Large intestine (tissue), 3 donors: ENCODE measurements around the gene AEBP1. TPM values are rescaled to one million over a fixed set of nuclear protein-coding genes. Genes with fewer than 3 reads are reported as not detected.
A peak's percentile ranks its signal among the peaks of the same experiment; 100 is the strongest.

Experiments
- DNase-seq, 2 donors: peaks; one replicate each; pipeline versions ENCODE4 v3.0.0 to v3.0.0-alpha.2; 2013
- H3K27ac ChIP-seq: one replicate; pipeline ENCODE4 v1.5.1; 2013; ENCODE audit warnings: low read length
- H3K27me3 ChIP-seq: 2 replicates; pipeline ENCODE4 v1.6.1; 2013; ENCODE audit warnings: low read length; ENCODE audit not compliant: control insufficient read depth, insufficient read depth
- H3K36me3 ChIP-seq: 2 replicates; pipeline ENCODE4 v1.6.1; 2013; ENCODE audit warnings: low read length; ENCODE audit not compliant: control insufficient read depth, insufficient read depth
- H3K4me1 ChIP-seq: one replicate; pipeline ENCODE4 v1.6.1; 2013; ENCODE audit warnings: low read length; ENCODE audit not compliant: control insufficient read depth, insufficient read depth
- H3K4me3 ChIP-seq: one replicate; pipeline ENCODE4 v1.5.1; 2013; ENCODE audit warnings: low read length
- H3K9me3 ChIP-seq: one replicate; pipeline ENCODE4 v1.6.1; 2013; ENCODE audit warnings: mild to moderate bottlenecking, low read depth, low read length, moderate library complexity; ENCODE audit not compliant: control insufficient read depth
- WGBS: methylation state at CpG from one replicate; pipeline ENCODE4 v1.1.5; 2013; ENCODE audit warnings: low lambda C conversion rate; ENCODE audit not compliant: insufficient coverage; 5-methylcytosine and 5-hydroxymethylcytosine counted together
- polyA plus RNA-seq: library from polyadenylated mRNA; unstranded; fragments of 120-200 nt; gene quantifications from one replicate; pipeline ENCODE4 v1.2.1, GENCODE V29; 2013

Gene AEBP1
- polyA plus RNA-seq, 1 donor = 23.1 TPM

- Histone ChIP-seq H3K4me3 (no peak overlapping the region), H3K4me1 (peaks cover 18% of the 10 kb centered on the region), H3K36me3 (peaks cover 5% of the 10 kb centered on the region), H3K27ac (no peak overlapping the region), H3K9me3 (no peaks in the 10 kb centered on the region), H3K27me3 (peaks cover 19% of the 10 kb centered on the region)
- DNase-seq = no peak
- no CpG with 5 or more reads among the region's 7 CpGs for WGBS
Observed at GRCh38 chr7:44066494-44067063, 37.6 kb upstream of the AEBP1 start.

- Histone ChIP-seq H3K27me3 (peaks cover 19% of the 10 kb centered on the region), H3K4me3 (no peak overlapping the region), H3K4me1 (peaks cover 25% of the 10 kb centered on the region), H3K36me3 (no peaks in the 10 kb centered on the region), H3K9me3 (no peaks in the 10 kb centered on the region), H3K27ac (no peak overlapping the region)
- no peak for DNase-seq
- WGBS = no CpG with 5 or more reads among the region's 11 CpGs
Observed at GRCh38 chr7:44067064-44067951, 36.8 kb upstream of the AEBP1 start.

DNA sequence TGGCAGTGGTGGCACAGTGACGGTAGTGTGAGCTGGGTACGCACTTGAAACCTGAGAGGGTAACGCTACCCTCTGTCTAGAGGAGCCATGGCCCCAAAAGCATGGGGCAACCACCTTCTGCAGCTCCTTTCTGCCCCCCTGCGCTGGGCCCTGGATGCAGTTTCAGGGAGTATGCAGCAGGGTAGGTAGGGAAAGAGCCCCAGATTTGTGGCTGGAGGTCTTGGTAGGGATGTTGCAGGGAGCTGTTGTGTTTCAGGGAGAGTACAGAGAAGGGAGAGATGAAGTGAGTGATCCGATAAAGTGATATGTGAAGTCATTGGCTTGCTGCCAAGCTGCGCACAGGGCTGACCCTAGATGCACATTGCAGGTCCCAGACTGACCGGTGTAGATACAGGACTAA lies 36.1 kb upstream of the AEBP1 start:
- Histone ChIP-seq H3K27ac (no peak overlapping the region), H3K9me3 (no peaks in the 10 kb centered on the region), H3K4me1 (peaks cover 29% of the 10 kb centered on the region), H3K27me3 (peaks cover 19% of the 10 kb centered on the region), H3K36me3 (peaks cover 7% of the 10 kb centered on the region), H3K4me3 (no peak overlapping the region)
- no CpG with 5 or more reads among the region's 7 CpGs for WGBS
- DNase-seq = no peak

- no CpG with 5 or more reads among the region's 9 CpGs for WGBS
- peaks cover 12% of the 10 kb centered on the region for H3K4me1 ChIP-seq
- H3K9me3 ChIP-seq = no peaks in the 10 kb centered on the region
- H3K36me3 ChIP-seq = peaks cover 41% of the 10 kb centered on the region
- H3K27me3 ChIP-seq = no peaks in the 10 kb centered on the region
- no peak overlapping the region for H3K27ac ChIP-seq
- DNase-seq = peak; percentile 50 to 72
- H3K4me3 ChIP-seq = no peak overlapping the region
Observed at GRCh38 chr7:44071726-44072363, 32.3 kb upstream of the AEBP1 start.

GRCh38 chr7:44072364-44073231 lies 31.5 kb upstream of the AEBP1 start:
- H3K27me3 ChIP-seq = no peaks in the 10 kb centered on the region
- H3K9me3 ChIP-seq = no peaks in the 10 kb centered on the region
- peak; percentile 36 to 37 for DNase-seq
- no peak overlapping the region for H3K4me3 ChIP-seq
- peaks cover 48% of the 10 kb centered on the region for H3K36me3 ChIP-seq
- H3K4me1 ChIP-seq = peaks cover 12% of the 10 kb centered on the region
- H3K27ac ChIP-seq = no peak overlapping the region
- no CpG with 5 or more reads among the region's 12 CpGs for WGBS

- Histone ChIP-seq H3K27me3 (no peaks in the 10 kb centered on the region), H3K4me3 (no peak overlapping the region), H3K4me1 (peaks cover 12% of the 10 kb centered on the region), H3K36me3 (peaks cover 60% of the 10 kb centered on the region), H3K9me3 (no peaks in the 10 kb centered on the region), H3K27ac (no peak overlapping the region)
- WGBS = no CpG with 5 or more reads among the region's 26 CpGs
- DNase-seq = no peak
Observed at GRCh38 chr7:44073664-44074348, 30.3 kb upstream of the AEBP1 start.

- no peak overlapping the region for H3K4me3 ChIP-seq
- peaks cover 65% of the 10 kb centered on the region for H3K36me3 ChIP-seq
- DNase-seq = no peak
- peaks cover 12% of the 10 kb centered on the region for H3K4me1 ChIP-seq
- H3K9me3 ChIP-seq = no peaks in the 10 kb centered on the region
- no peaks in the 10 kb centered on the region for H3K27me3 ChIP-seq
- no peak overlapping the region for H3K27ac ChIP-seq
- WGBS = no CpG with 5 or more reads among the region's 13 CpGs
Observed at GRCh38 chr7:44074349-44074695, 29.8 kb upstream of the AEBP1 start.

- 100% methylated on average over 2 of the region's 17 CpGs for WGBS
- Histone ChIP-seq H3K36me3 (peaks cover 77% of the 10 kb centered on the region), H3K9me3 (no peaks in the 10 kb centered on the region), H3K27ac (no peak overlapping the region), H3K4me3 (no peak overlapping the region), H3K4me1 (peaks cover 12% of the 10 kb centered on the region), H3K27me3 (no peaks in the 10 kb centered on the region)
- DNase-seq = no peak
Observed at GRCh38 chr7:44075296-44076075, 28.7 kb upstream of the AEBP1 start.

DNA sequence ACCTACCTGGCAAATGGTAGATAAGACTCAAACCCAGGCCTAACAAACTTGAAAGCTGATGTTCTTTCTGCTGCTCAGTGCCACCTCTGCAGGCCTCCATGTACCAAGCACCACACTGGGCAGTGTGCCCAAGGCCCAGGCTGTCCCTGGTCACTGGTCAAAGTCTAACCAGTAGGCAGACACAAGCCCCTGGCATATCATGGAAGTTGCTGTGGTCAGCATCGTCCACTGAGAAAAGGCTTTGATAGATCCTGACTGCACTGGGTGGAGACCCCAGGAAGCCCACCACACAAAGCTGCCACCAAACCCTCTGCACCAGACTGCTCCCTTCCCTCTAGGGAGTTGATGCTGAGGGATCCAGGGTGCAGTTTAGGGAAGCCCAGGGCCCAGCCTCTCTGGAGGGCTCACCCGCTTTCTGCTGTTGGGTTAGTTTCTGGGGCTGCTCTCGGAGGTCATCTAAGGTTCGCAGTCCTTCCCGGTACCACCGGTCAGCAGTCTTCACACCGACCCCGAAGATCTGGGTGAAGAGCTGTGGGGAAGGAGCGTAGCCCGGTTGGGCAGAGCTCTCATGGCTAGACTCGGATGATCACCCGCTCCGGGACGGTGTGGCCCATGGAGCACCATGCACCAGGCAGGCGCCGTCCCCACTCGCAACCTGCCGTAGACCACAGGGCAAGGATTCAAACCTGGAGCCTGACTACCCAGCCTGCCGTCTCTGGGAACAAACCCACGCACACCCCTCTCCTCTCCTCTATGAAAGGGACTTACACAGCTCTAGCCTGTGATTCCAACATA lies 27.8 kb upstream of the AEBP1 start:
- no peak overlapping the region for H3K4me3 ChIP-seq
- no peaks in the 10 kb centered on the region for H3K9me3 ChIP-seq
- H3K4me1 ChIP-seq = peaks cover 12% of the 10 kb centered on the region
- H3K27ac ChIP-seq = no peak overlapping the region
- DNase-seq = no peak
- no peaks in the 10 kb centered on the region for H3K27me3 ChIP-seq
- no CpG with 5 or more reads among the region's 20 CpGs for whole genome bisulfite sequencing
- peaks cover 80% of the 10 kb centered on the region for H3K36me3 ChIP-seq
